Measurements from ENCODE around the gene BRI3BP. TPM values are rescaled to one million over a fixed set of nuclear protein-coding genes. Genes with fewer than 3 reads are reported as not detected.

Gene BRI3BP
- total RNA-seq, 6 experiments from 2014 or later = 4.7 to 11.4 (median 6.7) TPM

Small RNA genes within 50 kb of the gene (small RNA-seq; reads per million reads assigned to genes)
- 0 reads per million in 2 experiments for gene AC122688.1

Other genes starting within 250 kb of the BRI3BP start
- 100 to 1,000 TPM; 128 to 359 (median 214) TPM for gene SCARB1, start 129.8 kb upstream of the BRI3BP start, total RNA-seq
- gene UBC, start 79.0 kb upstream of the BRI3BP start, total RNA-seq = 1,000 to 10,000 TPM in 1 of 6 experiments, 100 to 1,000 TPM in 5; 390 to 1,023 (median 604) TPM
- gene DHX37, start 4.5 kb upstream of the BRI3BP start, total RNA-seq = 1 to 10 TPM; 5.2 to 8.7 (median 7.1) TPM
- gene AACS, start 71.8 kb downstream of the BRI3BP start, total RNA-seq = 10 to 100 TPM in 1 of 6 experiments, 1 to 10 TPM in 5; 3.2 to 11.3 (median 4.8) TPM
- under 1 TPM in 5 of 6 experiments, not detected in 1; under 0.01 to 0.12 (median 0.02) TPM for gene TMEM132B, start 192.7 kb downstream of the BRI3BP start, total RNA-seq

Measured in right lobe of liver (tissue), 5 donors.